BLaER1 (cell line): ENCODE data around the gene AGPAT2.

Experiments
- H3K27ac ChIP-seq: shearing (Covaris generic); formaldehyde crosslinking; 2 replicates; pipeline ENCODE4 v1.8.1; 2022
- H3K27me3 ChIP-seq: shearing (Covaris generic); formaldehyde crosslinking; 2 replicates; pipeline ENCODE4 v1.8.1; 2022
- H3K36me3 ChIP-seq: shearing (Covaris generic); formaldehyde crosslinking; 2 replicates; pipeline ENCODE4 v1.8.1; 2022
- H3K4me1 ChIP-seq: shearing (Covaris generic); formaldehyde crosslinking; 2 replicates; pipeline ENCODE4 v1.8.1; 2022
- H3K4me2 ChIP-seq: shearing (Covaris generic); formaldehyde crosslinking; 2 replicates; pipeline ENCODE4 v1.8.1; 2022
- H3K4me3 ChIP-seq: shearing (Covaris generic); formaldehyde crosslinking; 2 replicates; pipeline ENCODE4 v1.8.1; 2022
- H3K9ac ChIP-seq: shearing (Covaris generic); formaldehyde crosslinking; 2 replicates; pipeline ENCODE4 v1.8.1; 2022
- H3K9me3 ChIP-seq: shearing (Covaris generic); formaldehyde crosslinking; 2 replicates; pipeline ENCODE4 v1.8.1; 2022
- H4K20me1 ChIP-seq: shearing (Covaris generic); formaldehyde crosslinking; 2 replicates; pipeline ENCODE4 v1.8.1; 2022
- Cebpa-rat ChIP-seq: shearing (Covaris generic); IDR thresholded peaks from 2 replicates; pipeline ENCODE4 v1.8.1; 2022

The AGPAT2 gene

DNA sequence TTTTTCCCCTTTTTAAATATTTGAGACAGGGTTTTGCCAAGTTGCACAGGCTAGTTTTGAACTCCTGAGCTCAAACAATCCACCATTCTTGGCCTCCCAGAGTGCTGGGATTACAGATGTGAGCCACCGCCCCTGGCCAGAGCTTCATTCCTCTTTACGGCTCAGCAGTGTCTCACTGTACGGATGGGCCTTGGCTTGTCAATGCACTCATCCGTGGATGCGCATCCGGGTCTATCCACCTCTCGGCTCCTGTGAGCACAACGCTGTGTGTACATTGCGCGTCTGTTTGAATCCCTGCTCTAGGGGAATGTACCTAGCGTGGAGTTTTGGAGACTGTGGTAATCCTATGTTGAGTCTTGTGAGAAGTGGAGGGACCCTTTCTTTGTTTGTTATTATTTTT lies 35.4 kb downstream of the AGPAT2 start:
- TF ChIP-seq Cebpa-rat, result no peak
- Histone ChIP-seq H3K4me1 (peaks cover 100% of the 10 kb centered on the region), H3K4me2 (peak overlapping the region; percentile 99), H3K9me3 (no peaks in the 10 kb centered on the region), H3K4me3 (no peak overlapping the region), H3K27ac (peak overlapping the region; percentile 46; the same call in 1 of the 2 replicates), H3K27me3 (no peaks in the 10 kb centered on the region), H3K9ac (0 out of 2 replicates have a peak overlapping the region, but pooled peaks have one; percentile 31), H3K36me3 (no peaks in the 10 kb centered on the region), H4K20me1 (no peaks in the 10 kb centered on the region)

DNA sequence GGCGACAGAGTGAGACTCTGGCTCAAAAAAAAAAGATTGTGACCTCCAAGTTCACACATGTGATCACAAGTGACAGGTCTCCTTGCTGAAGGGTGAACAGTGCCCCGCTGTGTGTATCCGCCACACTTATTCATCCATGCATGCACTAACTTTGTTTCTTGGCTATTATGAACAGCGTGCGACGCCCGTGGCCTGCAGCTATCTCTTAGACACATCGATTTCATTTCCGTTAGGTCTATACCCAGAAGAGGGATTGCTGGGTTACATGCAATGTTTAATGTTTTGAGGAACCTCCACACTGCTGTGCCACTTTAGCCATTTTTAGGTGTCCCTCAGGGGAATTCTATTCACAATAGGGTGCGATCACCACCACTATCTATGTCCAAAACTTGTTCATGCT lies 36.6 kb downstream of the AGPAT2 start:
- peak overlapping the region; percentile 99 for H3K4me2 ChIP-seq
- no peak for TF ChIP-seq Cebpa-rat
- H3K9me3 ChIP-seq, result no peaks in the 10 kb centered on the region
- H3K27me3 ChIP-seq, result no peaks in the 10 kb centered on the region
- peak overlapping the region; percentile 38; the same call in 1 of the 2 replicates for H3K9ac ChIP-seq
- peak overlapping the region; percentile 73 for H3K27ac ChIP-seq
- H4K20me1 ChIP-seq, result no peaks in the 10 kb centered on the region
- no peaks in the 10 kb centered on the region for H3K36me3 ChIP-seq
- H3K4me1 ChIP-seq, result peaks cover 100% of the 10 kb centered on the region
- no peak overlapping the region for H3K4me3 ChIP-seq

- TF ChIP-seq Cebpa-rat, result no peak
- Histone ChIP-seq H3K9ac (peak overlapping the region; percentile 38; the same call in 1 of the 2 replicates), H4K20me1 (no peaks in the 10 kb centered on the region), H3K27me3 (no peaks in the 10 kb centered on the region), H3K4me1 (peaks cover 100% of the 10 kb centered on the region), H3K27ac (peak overlapping the region; percentile 73), H3K36me3 (no peaks in the 10 kb centered on the region), H3K9me3 (no peaks in the 10 kb centered on the region), H3K4me2 (peak overlapping the region; percentile 99), H3K4me3 (no peak overlapping the region)
These were observed 37.2 kb downstream of the AGPAT2 start for GRCh38 chr9:136650021-136650420.

DNA sequence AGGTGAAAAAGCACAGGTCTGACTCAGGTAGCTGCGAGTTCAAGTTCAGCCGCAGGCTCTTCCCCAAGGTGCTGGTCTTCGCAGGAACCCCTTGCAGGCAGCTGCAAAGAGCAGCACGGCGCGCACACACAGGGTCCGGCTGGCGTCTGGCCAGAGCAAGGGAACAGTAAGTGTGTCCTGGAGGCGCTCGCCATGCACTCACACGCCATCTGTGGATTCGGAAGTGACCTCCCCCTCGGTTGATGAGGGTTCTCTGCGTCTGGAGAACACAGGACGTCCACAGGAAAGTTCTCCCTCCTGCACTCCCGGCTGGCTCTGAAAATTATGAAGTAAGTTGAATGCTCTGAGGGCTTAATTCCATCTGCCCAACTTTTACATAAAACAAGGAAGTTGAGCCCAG lies 38.5 kb downstream of the AGPAT2 start:
- H3K27me3 ChIP-seq, result peaks cover 5% of the 10 kb centered on the region; the same call in 1 of the 2 replicates
- no peak for TF ChIP-seq Cebpa-rat
- H3K9me3 ChIP-seq, result no peaks in the 10 kb centered on the region
- peak overlapping the region; percentile 66 for H3K9ac ChIP-seq
- peaks cover 100% of the 10 kb centered on the region for H3K4me1 ChIP-seq
- peak overlapping the region; percentile 28; the same call in 1 of the 2 replicates for H3K4me3 ChIP-seq
- no peaks in the 10 kb centered on the region for H4K20me1 ChIP-seq
- no peaks in the 10 kb centered on the region for H3K36me3 ChIP-seq
- H3K27ac ChIP-seq, result peak overlapping the region; percentile 73
- H3K4me2 ChIP-seq, result peak overlapping the region; percentile 99

DNA sequence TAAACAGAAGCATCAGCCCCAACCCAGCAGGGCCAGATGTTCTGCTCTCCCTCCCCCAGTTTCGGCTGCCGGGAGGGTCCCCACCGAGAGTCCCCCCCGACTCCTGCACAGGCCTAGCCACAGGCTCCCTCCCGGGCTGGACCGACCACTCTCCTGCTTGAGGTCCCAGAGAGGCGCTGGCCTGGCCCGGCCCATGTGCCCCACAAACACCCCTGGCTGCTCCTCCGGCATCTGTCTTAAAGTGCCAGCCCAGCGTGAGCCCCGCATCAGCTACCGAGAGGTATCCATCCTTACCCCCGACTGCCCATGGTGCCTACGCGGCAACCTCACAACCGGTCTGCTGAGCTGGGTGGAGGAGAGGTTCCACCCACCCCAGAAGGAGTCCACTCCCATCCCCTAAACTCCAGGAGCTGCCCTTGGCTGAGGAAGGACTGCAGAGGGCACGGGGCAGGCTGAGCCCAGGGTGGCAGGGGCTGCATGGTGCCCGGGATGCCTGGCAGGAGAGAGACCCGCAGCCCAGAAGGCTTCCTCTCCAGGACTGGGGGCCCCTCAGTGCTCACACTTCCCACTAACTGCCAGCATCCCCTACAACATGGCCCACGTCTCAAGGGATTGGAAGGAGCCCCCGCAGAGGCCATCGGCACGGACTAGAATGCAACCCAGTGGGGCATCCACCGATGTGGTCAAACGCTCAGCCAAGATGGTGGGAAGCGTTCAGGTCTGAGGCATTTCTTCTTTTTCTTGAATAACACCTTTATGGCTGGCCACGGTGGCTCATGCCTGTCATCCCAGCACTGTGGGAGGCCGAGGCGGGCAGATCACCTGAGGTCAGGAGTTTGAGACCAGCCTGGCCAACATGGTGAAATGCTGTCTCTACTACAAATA lies 40.2 kb downstream of the AGPAT2 start:
- Histone ChIP-seq H3K4me3 (peak overlapping the region; percentile 66), H3K9ac (peak overlapping the region; percentile 82), H4K20me1 (no peaks in the 10 kb centered on the region), H3K4me2 (peak overlapping the region; percentile 99), H3K27me3 (peaks cover 11% of the 10 kb centered on the region; the same call in 1 of the 2 replicates), H3K36me3 (no peaks in the 10 kb centered on the region), H3K4me1 (peaks cover 100% of the 10 kb centered on the region), H3K27ac (peak overlapping the region; percentile 96), H3K9me3 (no peaks in the 10 kb centered on the region)
- no peak for TF ChIP-seq Cebpa-rat

- Histone ChIP-seq H3K27ac (peak overlapping the region; percentile 96), H3K36me3 (no peaks in the 10 kb centered on the region), H3K27me3 (peaks cover 11% of the 10 kb centered on the region; the same call in 1 of the 2 replicates), H3K4me1 (peaks cover 100% of the 10 kb centered on the region), H4K20me1 (no peaks in the 10 kb centered on the region), H3K4me2 (peak overlapping the region; percentile 99), H3K4me3 (peak overlapping the region; percentile 66), H3K9ac (peak overlapping the region; percentile 82), H3K9me3 (no peaks in the 10 kb centered on the region)
- TF ChIP-seq Cebpa-rat, result no peak
These were observed 41.1 kb downstream of the AGPAT2 start for GRCh38 chr9:136645903-136646754.

GRCh38 chr9:136645352-136645902 lies 41.8 kb downstream of the AGPAT2 start:
- H3K9ac ChIP-seq, result peak overlapping the region; percentile 82
- H3K27ac ChIP-seq, result peak overlapping the region; percentile 96
- H3K36me3 ChIP-seq, result no peaks in the 10 kb centered on the region
- no peaks in the 10 kb centered on the region for H3K9me3 ChIP-seq
- H3K4me3 ChIP-seq, result peak overlapping the region; percentile 66
- H3K27me3 ChIP-seq, result peaks cover 11% of the 10 kb centered on the region; the same call in 1 of the 2 replicates
- peaks cover 100% of the 10 kb centered on the region for H3K4me1 ChIP-seq
- H4K20me1 ChIP-seq, result no peaks in the 10 kb centered on the region
- TF ChIP-seq Cebpa-rat, result no peak
- H3K4me2 ChIP-seq, result peak overlapping the region; percentile 99

DNA sequence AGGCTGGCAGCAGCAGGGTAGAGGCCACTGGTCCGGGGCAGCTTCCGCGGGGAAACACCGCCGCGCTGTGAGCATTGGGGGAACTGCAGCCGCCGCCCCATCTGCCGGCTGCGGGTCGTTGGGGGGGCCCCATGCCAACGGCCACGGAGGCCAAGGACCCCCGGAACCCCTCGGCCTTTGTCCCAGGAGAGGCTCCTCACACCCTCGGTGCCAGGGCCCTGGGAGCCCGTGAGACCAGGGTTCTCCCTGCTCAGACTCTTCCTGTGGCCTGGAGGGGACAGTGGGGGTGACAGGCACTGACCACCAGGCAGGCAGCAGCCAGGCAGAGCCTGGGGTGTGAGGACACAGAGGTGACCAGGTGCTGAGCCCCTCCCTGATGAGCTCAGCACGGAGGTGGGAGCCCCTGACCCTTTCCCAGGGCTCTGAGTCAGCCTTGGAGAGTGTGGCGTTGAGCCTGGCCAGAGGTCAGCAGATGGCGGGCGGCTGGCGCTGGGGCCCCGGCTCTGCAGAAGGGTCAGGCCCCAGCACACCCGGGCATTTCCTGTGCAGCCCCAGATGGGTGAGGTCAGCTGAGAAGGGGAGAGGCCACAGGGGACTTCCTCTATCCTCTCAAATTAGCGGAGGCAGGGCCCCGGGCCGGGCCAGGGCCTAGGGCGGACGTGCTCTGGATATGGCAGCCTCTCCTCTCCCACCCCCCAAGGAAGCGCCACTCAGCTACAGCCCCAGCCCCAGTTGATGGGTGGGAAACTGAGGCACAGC lies 42.5 kb downstream of the AGPAT2 start:
- Histone ChIP-seq H3K4me1 (peaks cover 99% of the 10 kb centered on the region), H3K27ac (peak overlapping the region; percentile 96), H3K36me3 (no peaks in the 10 kb centered on the region), H4K20me1 (no peaks in the 10 kb centered on the region), H3K4me3 (peak overlapping the region; percentile 66), H3K27me3 (peaks cover 11% of the 10 kb centered on the region; the same call in 1 of the 2 replicates), H3K4me2 (peak overlapping the region; percentile 99), H3K9me3 (no peaks in the 10 kb centered on the region), H3K9ac (peak overlapping the region; percentile 82)
- TF ChIP-seq Cebpa-rat, result no peak

DNA sequence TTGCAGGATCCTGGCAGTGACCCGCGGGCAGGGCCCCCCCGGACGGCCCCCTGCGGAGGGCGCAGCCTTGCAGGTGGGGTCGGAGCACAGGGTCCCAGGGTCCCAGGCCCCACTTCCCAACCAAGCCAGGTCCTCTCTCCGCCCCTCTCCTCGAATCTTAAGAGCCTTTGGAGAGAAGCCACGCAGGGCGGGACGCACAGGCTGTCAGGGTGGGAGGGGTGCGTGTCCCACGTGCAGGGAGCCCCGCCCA lies 43.0 kb downstream of the AGPAT2 start:
- Histone ChIP-seq H3K9ac (peak overlapping the region; percentile 82; the same call in 1 of the 2 replicates), H3K27me3 (peaks cover 11% of the 10 kb centered on the region; the same call in 1 of the 2 replicates), H3K4me3 (peak overlapping the region; percentile 66), H3K4me2 (peak overlapping the region; percentile 99), H4K20me1 (no peaks in the 10 kb centered on the region), H3K9me3 (no peaks in the 10 kb centered on the region), H3K36me3 (no peaks in the 10 kb centered on the region), H3K4me1 (peaks cover 94% of the 10 kb centered on the region), H3K27ac (peak overlapping the region; percentile 96; the same call in 1 of the 2 replicates)
- TF ChIP-seq Cebpa-rat, result no peak
